H9 (cell line): ENCODE results near the gene CFAP77. TPM values are rescaled to one million over a fixed set of nuclear protein-coding genes. Genes with fewer than 3 reads are reported as not detected.

Source experiments
- DNase-seq: peaks from one replicate; pipeline ENCODE4 v3.0.0-alpha.2; 2017
- H2AFZ ChIP-seq: one replicate; pipeline ENCODE4 v1.6.1; 2013; ENCODE audit warnings: mild to moderate bottlenecking, low read length, control low read depth, moderate library complexity
- H2AK5ac ChIP-seq: 2 replicates; pipeline ENCODE4 v1.6.1; 2013; ENCODE audit warnings: low read length, control low read depth, mixed read lengths; ENCODE audit not compliant: insufficient read length
- H2BK120ac ChIP-seq: one replicate; pipeline ENCODE4 v1.6.1; 2013; ENCODE audit warnings: low read depth, mild to moderate bottlenecking, low read length, control low read depth, inconsistent platforms; ENCODE audit not compliant: poor library complexity, severe bottlenecking
- H2BK12ac ChIP-seq: 2 replicates; pipeline ENCODE4 v1.6.1; 2013; ENCODE audit warnings: low read length, control low read depth, mixed read lengths, low read depth; ENCODE audit not compliant: insufficient read length
- H2BK15ac ChIP-seq: 2 replicates; pipeline ENCODE4 v1.6.1; 2013; ENCODE audit warnings: low read depth, low read length, control low read depth
- H2BK20ac ChIP-seq: one replicate; pipeline ENCODE4 v1.6.1; 2013; ENCODE audit warnings: low read depth, mild to moderate bottlenecking, low read length, control low read depth, inconsistent platforms; ENCODE audit not compliant: poor library complexity, severe bottlenecking
- H2BK5ac ChIP-seq: 2 replicates; pipeline ENCODE4 v1.6.1; 2013; ENCODE audit warnings: low read length, control low read depth, mixed read lengths; ENCODE audit not compliant: insufficient read length
- H3K14ac ChIP-seq: 2 replicates; pipeline ENCODE4 v1.6.1; 2013; ENCODE audit warnings: low read length, control low read depth; ENCODE audit not compliant: insufficient read depth
- H3K18ac ChIP-seq: 2 replicates; pipeline ENCODE4 v1.6.1; 2013; ENCODE audit warnings: low read depth, mild to moderate bottlenecking, mixed read lengths, low read length, control low read depth; ENCODE audit not compliant: insufficient read length
- H3K23ac ChIP-seq: 2 replicates; pipeline ENCODE4 v1.6.1; 2013; ENCODE audit warnings: low read length, control low read depth, mixed read lengths, low read depth; ENCODE audit not compliant: insufficient read length
- H3K23me2 ChIP-seq: 2 replicates; pipeline ENCODE4 v1.6.1; 2013; ENCODE audit warnings: low read depth, mild to moderate bottlenecking, mixed read lengths, low read length, control low read depth; ENCODE audit not compliant: insufficient read length, poor library complexity, severe bottlenecking
- H3K27ac ChIP-seq: 2 replicates; pipeline ENCODE4 v1.5.1; 2013; ENCODE audit warnings: low read length, control low read depth, mixed read lengths, low read depth; ENCODE audit not compliant: insufficient read length
- H3K27me3 ChIP-seq: 2 replicates; pipeline ENCODE4 v1.6.1; 2013; ENCODE audit warnings: low read length, control low read depth, inconsistent platforms; ENCODE audit not compliant: insufficient read depth
- H3K4ac ChIP-seq: 2 replicates; pipeline ENCODE4 v1.6.1; 2013; ENCODE audit warnings: low read depth, mild to moderate bottlenecking, control low read depth, inconsistent platforms, low read length, moderate library complexity
- H3K4me1 ChIP-seq: 2 replicates; pipeline ENCODE4 v1.6.1; 2013; ENCODE audit warnings: low read length, control low read depth, inconsistent platforms; ENCODE audit not compliant: insufficient read depth
- H3K4me2 ChIP-seq: 2 replicates; pipeline ENCODE4 v1.6.1; 2013; ENCODE audit warnings: low read length, control low read depth, mixed read lengths; ENCODE audit not compliant: insufficient read length, insufficient read depth
- H3K56ac ChIP-seq: 2 replicates; pipeline ENCODE4 v1.6.1; 2013; ENCODE audit warnings: low read depth, mild to moderate bottlenecking, mixed read lengths, low read length, control low read depth; ENCODE audit not compliant: insufficient read length
- H3K79me1 ChIP-seq: 2 replicates; pipeline ENCODE4 v1.6.1; 2013; ENCODE audit warnings: low read depth, mild to moderate bottlenecking, moderate library complexity, low read length, control low read depth, inconsistent platforms; ENCODE audit not compliant: insufficient read depth, poor library complexity, severe bottlenecking
- H3K79me2 ChIP-seq: 2 replicates; pipeline ENCODE4 v1.6.1; 2013; ENCODE audit warnings: low read length, control low read depth, inconsistent platforms; ENCODE audit not compliant: insufficient read depth
- H3K9ac ChIP-seq: 2 replicates; pipeline ENCODE4 v1.6.1; 2013; ENCODE audit warnings: low read length, control low read depth, mixed read lengths; ENCODE audit not compliant: insufficient read length; ENCODE audit errors: extremely low read depth
- H3K9me3 ChIP-seq: one replicate; pipeline ENCODE4 v1.6.1; 2013; ENCODE audit warnings: low read depth, low read length, inconsistent platforms; ENCODE audit not compliant: control insufficient read depth
- H3T11ph ChIP-seq: one replicate; pipeline ENCODE4 v1.6.1; 2013; ENCODE audit warnings: mild to moderate bottlenecking, low read length, control low read depth, inconsistent platforms
- H4K20me1 ChIP-seq: one replicate; pipeline ENCODE4 v1.6.1; 2013; ENCODE audit not compliant: control insufficient read depth, insufficient read length, insufficient read depth
- H4K5ac ChIP-seq: 2 replicates; pipeline ENCODE4 v1.6.1; 2013; ENCODE audit warnings: low read depth, mild to moderate bottlenecking, mixed read lengths, low read length, control low read depth; ENCODE audit not compliant: insufficient read length
- H4K8ac ChIP-seq: replicated peaks from 2 replicates; pipeline ENCODE4 v1.6.1; 2013; ENCODE audit warnings: low read length, control low read depth, mixed read lengths, low read depth; ENCODE audit not compliant: insufficient read length
- H4K91ac ChIP-seq: 2 replicates; pipeline ENCODE4 v1.6.1; 2013; ENCODE audit warnings: low read depth, mild to moderate bottlenecking, moderate library complexity, mixed read lengths, low read length, control low read depth; ENCODE audit not compliant: insufficient read length
- H3K27ac Mint-ChIP-seq, 3 experiments: 2 replicates in 2 of 3; 3 replicates in 1 of 3; pipeline ENCODE4 v1.8.0; 2020 to 2021; ENCODE audit warnings: mixed read lengths in 3 of 3, mild to moderate bottlenecking in 1 of 3, moderate library complexity in 1 of 3
- H3K27me3 Mint-ChIP-seq: 2 replicates; pipeline ENCODE4 v1.8.0; 2021; ENCODE audit warnings: low read depth, mild to moderate bottlenecking, moderate library complexity, mixed read lengths
- H3K36me3 Mint-ChIP-seq, 3 experiments: 2 replicates in 2 of 3; 3 replicates in 1 of 3; pipeline ENCODE4 v1.8.0; 2020 to 2021; ENCODE audit warnings: low read depth in 3 of 3, mixed read lengths in 3 of 3; ENCODE audit not compliant: insufficient read depth in 1 of 3
- H3K4me1 Mint-ChIP-seq, 2 experiments: 2 replicates each; pipeline ENCODE4 v1.8.0; 2020; ENCODE audit warnings: mixed read lengths in 2 of 2
- H3K4me3 Mint-ChIP-seq, 2 experiments: 2 replicates in 1 of 2; 3 replicates in 1 of 2; pipeline ENCODE4 v1.8.0; 2020 to 2021; ENCODE audit warnings: mild to moderate bottlenecking in 2 of 2, mixed read lengths in 2 of 2, moderate library complexity in 1 of 2
- H3K9me3 Mint-ChIP-seq, 2 experiments: 2 replicates in 1 of 2; 3 replicates in 1 of 2; pipeline ENCODE4 v1.8.0; 2020; ENCODE audit warnings: mild to moderate bottlenecking in 2 of 2, mixed read lengths in 2 of 2, moderate library complexity in 1 of 2
- whole genome bisulfite sequencing: extraction: QIAGEN DNeasy Blood & Tissue Kit; methylation state at CpG from one replicate; pipeline ENCODE4 v1.1.7; 2013; ENCODE audit warnings: missing lambda C conversion rate, low lambda C conversion rate, mixed read lengths; ENCODE audit not compliant: insufficient read length; ENCODE audit errors: extremely low coverage; 5-methylcytosine and 5-hydroxymethylcytosine counted together
- total RNA-seq: library from RNA; stranded (reverse); gene quantifications from 2 replicates; pipeline ENCODE4 v1.2.1, GENCODE V29; 2021
- TF ChIP-seq, protein P1 (sequence below): fragments of 200-600 bp; sonication (generic); conservative IDR thresholded peaks from 3 replicates; pipeline ENCODE4 v1.8.0; 2021; ENCODE audit warnings: antibody characterized with exemption, mild to moderate bottlenecking

Gene CFAP77
- total RNA-seq, 1 experiment from 2014 or later, result 0.72 TPM

DNA sequence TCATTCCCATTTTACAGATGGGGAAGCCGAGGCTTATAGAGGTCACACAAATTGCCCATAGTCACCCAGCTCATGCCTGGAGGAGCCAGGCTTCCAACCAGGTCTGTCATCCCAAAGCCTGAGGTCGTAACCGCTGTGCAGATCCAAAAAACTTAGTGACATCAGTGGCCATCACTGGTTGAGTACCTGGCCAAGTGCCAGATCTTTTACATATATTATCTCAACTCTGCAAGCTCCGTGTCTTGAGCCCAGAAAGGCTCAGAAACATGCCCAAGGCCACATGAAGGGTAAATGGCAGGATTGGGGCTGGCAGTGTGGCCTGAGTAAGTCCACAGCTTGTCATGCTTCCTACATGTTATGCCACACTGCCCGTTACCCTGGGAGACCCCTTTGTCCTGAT, 13.5 kb downstream of the CFAP77 start:
- Histone ChIP-seq H3K79me1 (no peaks in the 10 kb centered on the region), H2BK12ac (no peak overlapping the region), H3K23me2 (peaks cover 2% of the 10 kb centered on the region), H3K79me2 (no peaks in the 10 kb centered on the region), H2BK15ac (no peak overlapping the region), H2BK5ac (no peak overlapping the region), H3K56ac (no peak overlapping the region), H3K18ac (no peak overlapping the region), H4K91ac (no peak overlapping the region), H4K8ac (no peak overlapping the region), H3K23ac (no peak overlapping the region), H3K9me3 (no peaks in the 10 kb centered on the region), H4K5ac (no peak overlapping the region), H3K4me1 (no peaks in the 10 kb centered on the region; the same call in 1 of the 2 replicates), H3K14ac (no peak overlapping the region), H2BK20ac (no peak overlapping the region), H4K20me1 (no peaks in the 10 kb centered on the region), H2AFZ (no peak overlapping the region), H3K27ac (no peak overlapping the region), H2BK120ac (no peak overlapping the region), H3T11ph (no peak overlapping the region), H3K4ac (no peak overlapping the region), H3K9ac (no peak overlapping the region), H3K4me2 (no peak overlapping the region), H2AK5ac (no peak overlapping the region), H3K27me3 (no peaks in the 10 kb centered on the region)
- no peak overlapping the region for H3K27ac Mint-ChIP-seq
- peaks cover 36 to 50% of the 10 kb centered on the region in 2 experiments for H3K4me1 Mint-ChIP-seq
- H3K4me3 Mint-ChIP-seq, result no peak overlapping the region
- H3K9me3 Mint-ChIP-seq, result no peaks in the 10 kb centered on the region; a peak in 1 of 5 replicates
- WGBS, result no CpG with 5 or more reads among the region's 5 CpGs
- TF ChIP-seq, protein P1, sequence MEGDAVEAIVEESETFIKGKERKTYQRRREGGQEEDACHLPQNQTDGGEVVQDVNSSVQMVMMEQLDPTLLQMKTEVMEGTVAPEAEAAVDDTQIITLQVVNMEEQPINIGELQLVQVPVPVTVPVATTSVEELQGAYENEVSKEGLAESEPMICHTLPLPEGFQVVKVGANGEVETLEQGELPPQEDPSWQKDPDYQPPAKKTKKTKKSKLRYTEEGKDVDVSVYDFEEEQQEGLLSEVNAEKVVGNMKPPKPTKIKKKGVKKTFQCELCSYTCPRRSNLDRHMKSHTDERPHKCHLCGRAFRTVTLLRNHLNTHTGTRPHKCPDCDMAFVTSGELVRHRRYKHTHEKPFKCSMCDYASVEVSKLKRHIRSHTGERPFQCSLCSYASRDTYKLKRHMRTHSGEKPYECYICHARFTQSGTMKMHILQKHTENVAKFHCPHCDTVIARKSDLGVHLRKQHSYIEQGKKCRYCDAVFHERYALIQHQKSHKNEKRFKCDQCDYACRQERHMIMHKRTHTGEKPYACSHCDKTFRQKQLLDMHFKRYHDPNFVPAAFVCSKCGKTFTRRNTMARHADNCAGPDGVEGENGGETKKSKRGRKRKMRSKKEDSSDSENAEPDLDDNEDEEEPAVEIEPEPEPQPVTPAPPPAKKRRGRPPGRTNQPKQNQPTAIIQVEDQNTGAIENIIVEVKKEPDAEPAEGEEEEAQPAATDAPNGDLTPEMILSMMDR, result no peak
- H3K36me3 Mint-ChIP-seq, result no peaks in the 10 kb centered on the region
- no peak for DNase-seq
- H3K27me3 Mint-ChIP-seq, result peaks cover 25% of the 10 kb centered on the region
